Activated T-helper 17 cell treated with anti-CD3 and anti-CD28 coated beads, Interleukin-2, amount 50 U/mL, for 72 hours (primary cell): ENCODE measurements around the gene DHX58. TPM values are rescaled to one million over a fixed set of nuclear protein-coding genes. Genes with fewer than 3 reads are reported as not detected.

Experiments used
- ATAC-seq: fragments of 150-1000 bp; cut with Tn5 transposase; replicated peaks from 2 replicates; pipeline ENCODE4 v1.10.0; 2021; ENCODE audit warnings: mild to moderate bottlenecking, moderate library complexity
- H3K27ac Mint-ChIP-seq: one replicate; pipeline ENCODE4 v1.8.0; 2022; ENCODE audit warnings: mixed read lengths
- H3K27me3 Mint-ChIP-seq: one replicate; pipeline ENCODE4 v1.8.0; 2022; ENCODE audit warnings: mixed read lengths
- H3K36me3 Mint-ChIP-seq: one replicate; pipeline ENCODE4 v1.8.0; 2022; ENCODE audit warnings: low read depth, mild to moderate bottlenecking, mixed read lengths
- H3K4me1 Mint-ChIP-seq: one replicate; pipeline ENCODE4 v1.8.0; 2022; ENCODE audit warnings: mixed read lengths
- H3K4me3 Mint-ChIP-seq: one replicate; pipeline ENCODE4 v1.8.0; 2022; ENCODE audit warnings: mild to moderate bottlenecking, mixed read lengths
- H3K9me3 Mint-ChIP-seq: one replicate; pipeline ENCODE4 v1.8.0; 2022; ENCODE audit warnings: mixed read lengths
- total RNA-seq, 2 donors: library from RNA; stranded (reverse); gene quantifications; one replicate each; pipeline ENCODE4 v1.2.3, GENCODE V29; 2022

The DHX58 gene
- total RNA-seq, 2 donors from 2014 or later: 12.0 to 19.1 TPM

GRCh38 chr17:42090964-42091790, 21.3 kb downstream of the DHX58 start:
- no peak for ATAC-seq
- peaks cover 8% of the 10 kb centered on the region for H3K27me3 Mint-ChIP-seq
- H3K36me3 Mint-ChIP-seq: no peaks in the 10 kb centered on the region
- H3K27ac Mint-ChIP-seq: no peak overlapping the region
- no peaks in the 10 kb centered on the region for H3K9me3 Mint-ChIP-seq
- H3K4me3 Mint-ChIP-seq: no peak overlapping the region
- H3K4me1 Mint-ChIP-seq: no peaks in the 10 kb centered on the region

DNA sequence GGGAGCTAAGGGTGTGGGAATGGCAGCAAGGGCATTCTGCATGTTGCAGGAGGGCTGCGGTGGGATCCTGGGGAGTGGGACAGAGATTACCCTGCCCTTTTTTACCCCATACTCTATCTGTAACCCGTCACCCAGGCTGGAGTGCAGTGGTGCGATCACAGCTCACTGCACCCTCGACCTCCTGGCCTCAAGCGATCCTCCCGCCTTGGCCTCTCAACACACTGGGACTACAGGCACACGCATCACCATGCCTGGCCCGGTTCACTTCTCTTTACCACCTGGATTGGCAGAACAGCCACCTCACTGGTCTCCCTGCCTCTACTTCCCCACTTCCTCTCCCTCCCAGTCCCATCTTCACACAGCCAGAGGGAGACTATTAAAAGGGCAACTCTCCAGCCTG, 23.8 kb downstream of the DHX58 start:
- Mint-ChIP-seq H3K4me1 (no peaks in the 10 kb centered on the region), H3K27me3 (peaks cover 8% of the 10 kb centered on the region), H3K27ac (no peak overlapping the region), H3K9me3 (no peaks in the 10 kb centered on the region), H3K4me3 (no peak overlapping the region), H3K36me3 (no peaks in the 10 kb centered on the region)
- no peak for ATAC-seq

DNA sequence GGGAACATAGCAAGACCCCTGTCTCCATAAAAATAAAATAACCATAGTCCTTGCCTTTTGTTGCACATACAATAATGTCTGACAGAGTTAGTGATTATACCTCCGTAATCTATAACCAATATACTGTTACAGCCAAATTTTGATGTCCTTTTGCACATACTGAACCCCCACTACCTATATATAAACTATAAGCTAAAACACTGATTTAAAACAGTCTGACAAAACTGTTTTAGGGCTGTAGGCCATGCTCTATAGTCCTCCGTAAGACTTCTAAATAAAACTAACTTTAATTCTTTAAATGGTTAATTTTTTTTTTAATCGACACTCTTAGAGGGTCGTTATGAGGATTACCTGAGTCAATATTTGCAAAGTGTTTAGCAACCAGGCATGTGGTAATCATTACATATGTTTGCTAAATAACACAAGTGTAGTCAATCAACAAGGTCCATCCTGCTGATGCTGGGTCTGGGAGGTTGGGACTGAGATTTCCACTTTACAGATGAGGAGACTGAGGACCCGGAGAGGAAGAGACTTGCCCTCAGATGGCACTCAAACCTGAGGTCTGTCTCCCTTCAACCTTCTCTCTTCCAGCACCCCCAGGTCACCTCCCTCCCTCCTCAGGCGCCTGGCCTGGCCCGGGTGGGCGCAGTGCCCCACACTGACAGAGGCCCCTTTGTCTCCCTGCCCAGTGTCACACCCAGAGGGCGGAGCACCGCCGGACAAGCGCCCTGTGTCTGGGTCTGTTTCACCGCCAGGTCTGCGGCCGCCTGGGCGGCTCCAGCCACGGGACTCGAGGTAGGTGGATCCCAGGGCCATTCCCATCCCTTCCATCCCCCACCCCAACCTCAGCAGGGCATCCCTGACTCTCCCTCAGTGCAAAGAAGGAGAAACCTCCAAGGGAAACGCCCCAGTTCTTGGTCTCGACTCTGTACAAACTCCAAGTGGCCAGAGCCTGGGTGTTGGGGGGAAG, 24.5 kb downstream of the DHX58 start:
- H3K9me3 Mint-ChIP-seq: no peaks in the 10 kb centered on the region
- H3K4me3 Mint-ChIP-seq: no peak overlapping the region
- H3K27ac Mint-ChIP-seq: no peak overlapping the region
- no peaks in the 10 kb centered on the region for H3K36me3 Mint-ChIP-seq
- no peak for ATAC-seq
- H3K27me3 Mint-ChIP-seq: peaks cover 8% of the 10 kb centered on the region
- H3K4me1 Mint-ChIP-seq: no peaks in the 10 kb centered on the region

- no peak for ATAC-seq
- H3K36me3 Mint-ChIP-seq: no peaks in the 10 kb centered on the region
- no peak overlapping the region for H3K4me3 Mint-ChIP-seq
- peaks cover 8% of the 10 kb centered on the region for H3K27me3 Mint-ChIP-seq
- no peaks in the 10 kb centered on the region for H3K4me1 Mint-ChIP-seq
- no peak overlapping the region for H3K27ac Mint-ChIP-seq
- no peaks in the 10 kb centered on the region for H3K9me3 Mint-ChIP-seq
These were observed 25.3 kb downstream of the DHX58 start for GRCh38 chr17:42087042-42087701.

- H3K4me3 Mint-ChIP-seq: no peak overlapping the region
These were observed 30.9 kb downstream of the DHX58 start for GRCh38 chr17:42081516-42082129.

DNA sequence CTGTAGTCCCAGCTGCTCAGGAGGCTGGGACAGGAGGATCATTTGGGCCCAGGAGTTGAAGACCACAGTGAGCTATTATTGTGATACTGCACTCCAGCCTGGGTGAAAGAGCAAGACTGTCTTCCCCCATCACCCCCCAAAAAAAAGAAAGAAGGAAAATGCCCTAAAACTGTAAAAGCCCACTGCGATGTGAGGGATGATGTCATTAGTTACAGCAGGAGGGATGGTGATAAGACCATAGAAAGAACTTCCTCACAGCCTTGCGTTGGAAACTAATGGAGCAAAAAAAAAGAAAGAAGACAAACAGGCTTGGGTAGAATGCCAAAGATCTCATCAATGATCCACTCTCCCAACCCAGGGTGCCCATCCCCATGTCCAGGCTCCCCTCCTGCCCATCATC, 33.0 kb downstream of the DHX58 start:
- ATAC-seq: no peak
- no peaks in the 10 kb centered on the region for H3K36me3 Mint-ChIP-seq
- H3K4me1 Mint-ChIP-seq: no peaks in the 10 kb centered on the region
- H3K27ac Mint-ChIP-seq: no peak overlapping the region
- H3K9me3 Mint-ChIP-seq: no peaks in the 10 kb centered on the region
- H3K4me3 Mint-ChIP-seq: no peak overlapping the region
- H3K27me3 Mint-ChIP-seq: no peaks in the 10 kb centered on the region

More at GRCh38 chr17:42081516-42082129, 30.9 kb downstream of the DHX58 start:
- H3K27me3 Mint-ChIP-seq: no peaks in the 10 kb centered on the region
- no peak overlapping the region for H3K27ac Mint-ChIP-seq
- H3K36me3 Mint-ChIP-seq: no peaks in the 10 kb centered on the region
- H3K4me1 Mint-ChIP-seq: no peaks in the 10 kb centered on the region
- no peak for ATAC-seq
- no peaks in the 10 kb centered on the region for H3K9me3 Mint-ChIP-seq

DNA sequence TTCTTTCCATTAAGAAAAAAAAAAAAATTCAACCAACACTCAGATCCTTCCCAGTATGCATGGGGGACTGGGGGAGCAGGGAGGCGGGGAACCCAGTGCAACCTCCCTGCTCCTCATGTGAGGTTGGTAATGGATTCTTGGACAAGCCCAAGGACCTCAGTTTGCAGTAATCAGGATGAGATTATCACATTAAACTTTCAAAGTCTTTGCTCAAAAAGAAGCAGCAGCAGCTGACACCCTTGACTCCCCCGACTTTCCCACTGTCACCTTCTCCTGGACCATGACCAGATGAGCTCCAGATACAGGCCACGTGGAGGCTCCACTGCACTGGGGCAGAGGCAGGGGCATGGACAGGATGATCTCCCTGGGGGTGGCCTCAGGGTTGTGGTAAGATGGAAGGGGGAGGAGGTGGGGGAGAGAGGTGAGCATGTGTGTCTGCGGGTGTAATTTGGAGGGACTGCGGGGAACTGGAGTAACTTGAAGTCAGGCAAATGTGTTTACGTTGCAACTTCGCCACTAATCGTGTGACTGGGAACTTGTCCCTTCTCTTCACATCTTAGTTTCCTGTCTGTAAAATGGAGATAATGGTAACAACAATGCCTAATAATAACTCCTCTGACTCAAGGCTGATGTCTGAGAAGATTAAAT, 34.0 kb downstream of the DHX58 start:
- no peaks in the 10 kb centered on the region for H3K36me3 Mint-ChIP-seq
- ATAC-seq: no peak
- H3K4me3 Mint-ChIP-seq: no peak overlapping the region
- no peak overlapping the region for H3K27ac Mint-ChIP-seq
- H3K27me3 Mint-ChIP-seq: peaks cover 6% of the 10 kb centered on the region
- no peaks in the 10 kb centered on the region for H3K4me1 Mint-ChIP-seq
- no peaks in the 10 kb centered on the region for H3K9me3 Mint-ChIP-seq

GRCh38 chr17:42077755-42078154, 34.8 kb downstream of the DHX58 start:
- Mint-ChIP-seq H3K4me1 (no peaks in the 10 kb centered on the region), H3K27ac (no peak overlapping the region), H3K4me3 (no peak overlapping the region), H3K36me3 (no peaks in the 10 kb centered on the region), H3K27me3 (peaks cover 9% of the 10 kb centered on the region), H3K9me3 (no peaks in the 10 kb centered on the region)
- no peak for ATAC-seq

- Mint-ChIP-seq H3K36me3 (no peaks in the 10 kb centered on the region), H3K27me3 (peaks cover 9% of the 10 kb centered on the region), H3K4me3 (no peak overlapping the region), H3K9me3 (no peaks in the 10 kb centered on the region), H3K27ac (no peak overlapping the region), H3K4me1 (no peaks in the 10 kb centered on the region)
- ATAC-seq: no peak
These were observed 35.5 kb downstream of the DHX58 start for GRCh38 chr17:42076797-42077559.

DNA sequence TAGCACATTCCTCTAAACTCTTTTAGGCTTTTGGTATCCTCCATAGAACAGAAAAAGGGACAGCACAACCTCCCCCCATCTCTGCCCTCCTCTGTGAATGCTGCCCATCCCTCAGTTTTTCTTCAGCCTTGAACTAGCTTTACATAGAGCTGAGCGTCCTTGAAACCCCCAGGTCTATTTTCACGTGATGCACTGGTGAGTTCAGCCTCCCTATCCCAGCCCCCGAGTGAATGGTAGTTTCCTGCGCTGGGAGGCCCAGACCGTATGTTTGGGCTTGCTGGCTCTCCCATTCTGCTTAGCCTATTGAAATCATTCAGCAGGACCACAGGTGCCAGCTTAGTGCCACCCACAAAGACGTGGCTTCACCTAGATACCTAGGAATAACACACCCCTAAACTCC, 36.7 kb downstream of the DHX58 start:
- no peaks in the 10 kb centered on the region for H3K9me3 Mint-ChIP-seq
- H3K27me3 Mint-ChIP-seq: peaks cover 15% of the 10 kb centered on the region
- no peak for ATAC-seq
- no peak overlapping the region for H3K4me3 Mint-ChIP-seq
- no peaks in the 10 kb centered on the region for H3K4me1 Mint-ChIP-seq
- no peaks in the 10 kb centered on the region for H3K36me3 Mint-ChIP-seq
- no peak overlapping the region for H3K27ac Mint-ChIP-seq

- ATAC-seq: no peak
- H3K4me1 Mint-ChIP-seq: no peaks in the 10 kb centered on the region
These were observed 40.0 kb downstream of the DHX58 start for GRCh38 chr17:42072323-42073187.

DNA sequence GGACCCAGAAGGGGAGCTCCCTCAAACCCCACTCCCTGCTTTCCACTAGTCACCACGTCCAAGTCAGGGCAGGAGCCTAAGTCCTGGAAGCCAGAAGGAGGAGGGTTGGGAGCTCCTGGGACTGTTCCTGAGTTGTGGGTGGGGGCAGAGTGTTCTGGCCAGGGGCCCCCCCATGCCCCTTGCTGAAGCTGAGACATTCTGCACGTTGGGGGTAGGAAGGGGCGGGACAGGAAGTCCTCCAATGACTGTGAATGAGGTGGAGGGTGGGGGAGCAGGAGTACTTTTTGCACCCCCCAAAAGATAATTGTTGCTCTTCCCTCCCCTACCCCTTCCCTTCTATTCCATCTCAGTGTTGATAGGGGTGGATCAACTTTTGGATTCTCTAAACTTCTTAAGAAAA, 40.7 kb downstream of the DHX58 start:
- H3K4me3 Mint-ChIP-seq: no peak overlapping the region
- H3K36me3 Mint-ChIP-seq: no peaks in the 10 kb centered on the region
- peaks cover 22% of the 10 kb centered on the region for H3K27me3 Mint-ChIP-seq
- no peaks in the 10 kb centered on the region for H3K9me3 Mint-ChIP-seq
- no peak overlapping the region for H3K27ac Mint-ChIP-seq
- no peak for ATAC-seq
- H3K4me1 Mint-ChIP-seq: no peaks in the 10 kb centered on the region

More at GRCh38 chr17:42072323-42073187, 40.0 kb downstream of the DHX58 start:
- Mint-ChIP-seq H3K27ac (no peak overlapping the region), H3K4me3 (no peak overlapping the region), H3K27me3 (peaks cover 22% of the 10 kb centered on the region), H3K36me3 (no peaks in the 10 kb centered on the region), H3K9me3 (no peaks in the 10 kb centered on the region)
